Activated T-cell treated with anti-CD3 and anti-CD28 coated beads, Interleukin-2, amount 50 U/mL, for 24 hours (primary cell): ENCODE measurements around the gene BTNL8.
"Not testable (repeated sequence)": the region's sequence is repeated elsewhere in the genome, so short reads cannot be mapped to it uniquely, and the experiment has no call there.

ENCODE experiments used
- DNase-seq: peaks from one replicate; pipeline ENCODE4 v3.0.0-alpha.2; 2020
- H3K27ac Mint-ChIP-seq: 2 replicates; pipeline ENCODE4 v1.8.0; 2020; ENCODE audit warnings: mild to moderate bottlenecking, mixed read lengths
- H3K27me3 Mint-ChIP-seq: 2 replicates; pipeline ENCODE4 v1.8.0; 2020; ENCODE audit warnings: mixed read lengths
- H3K36me3 Mint-ChIP-seq: 2 replicates; pipeline ENCODE4 v1.8.0; 2020; ENCODE audit warnings: low read depth, mixed read lengths
- H3K4me1 Mint-ChIP-seq: 2 replicates; pipeline ENCODE4 v1.8.0; 2020; ENCODE audit warnings: low read depth, mixed read lengths
- H3K4me3 Mint-ChIP-seq: 2 replicates; pipeline ENCODE4 v1.8.0; 2020; ENCODE audit warnings: mild to moderate bottlenecking, moderate library complexity, mixed read lengths
- H3K9me3 Mint-ChIP-seq: 2 replicates; pipeline ENCODE4 v1.8.0; 2020; ENCODE audit warnings: mixed read lengths

The BTNL8 gene

DNA sequence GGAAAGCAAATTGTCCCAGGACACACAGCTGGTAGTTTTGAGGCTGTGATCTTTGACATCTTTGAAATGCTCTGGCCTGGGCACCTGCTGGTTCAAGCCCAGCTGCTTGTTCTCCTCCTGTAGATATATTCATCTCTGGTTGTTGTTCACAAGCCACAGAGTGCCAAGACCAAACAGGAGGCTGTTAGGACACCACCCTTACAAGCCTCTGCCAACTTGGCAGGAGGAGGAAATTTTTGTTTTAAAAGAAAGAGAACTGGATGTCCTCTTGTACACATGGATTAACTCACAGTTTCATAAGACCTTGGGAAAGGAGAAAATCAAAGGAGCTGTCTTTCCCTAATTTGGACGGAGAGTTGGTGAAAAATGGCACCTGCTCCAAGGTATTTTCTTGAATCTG is 29.4 kb upstream of the BTNL8 start:
- no peak for DNase-seq
- Mint-ChIP-seq H3K27me3 (peaks cover 3% of the 10 kb centered on the region), H3K27ac (no peak overlapping the region), H3K36me3 (no peaks in the 10 kb centered on the region), H3K4me3 (no peak overlapping the region), H3K4me1 (peaks cover 10% of the 10 kb centered on the region), H3K9me3 (no peaks in the 10 kb centered on the region)

DNA sequence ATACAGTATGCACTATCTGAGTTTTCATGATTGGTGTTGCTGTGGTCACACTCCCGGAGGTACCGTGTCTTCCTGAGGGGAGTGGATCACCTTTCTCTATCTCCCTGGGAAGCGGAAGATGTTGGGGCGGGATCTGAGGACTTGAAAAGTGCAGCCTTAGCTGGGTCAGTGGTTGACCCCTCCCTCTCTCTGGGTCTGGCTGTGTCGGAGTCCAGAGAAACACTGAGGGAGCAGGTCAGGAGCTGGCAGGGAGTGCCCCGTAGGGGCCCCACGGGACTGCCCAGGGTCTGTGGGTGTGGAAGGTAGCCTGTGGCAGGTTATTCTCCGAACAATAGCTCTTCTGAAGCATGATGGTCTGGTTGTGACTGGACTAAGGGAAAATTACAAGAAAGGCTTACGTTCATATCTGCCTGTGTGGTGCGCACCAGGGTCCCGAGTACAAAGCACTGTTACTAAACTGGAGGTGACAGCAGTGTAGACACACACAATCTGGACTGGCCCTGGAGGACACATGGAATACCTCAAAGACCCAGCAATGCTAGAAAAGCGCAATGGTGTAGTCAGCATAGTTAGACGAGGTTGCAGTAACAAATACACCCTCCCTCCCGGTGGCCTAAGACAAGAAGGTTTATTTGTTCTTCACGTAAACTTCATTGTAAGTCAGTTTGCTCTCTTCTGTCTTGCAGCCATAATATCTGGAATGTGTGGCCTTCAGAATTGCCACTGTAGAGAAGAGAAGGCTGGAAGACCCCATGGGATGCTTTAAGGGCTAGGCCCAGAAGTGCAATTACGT is 28.5 kb upstream of the BTNL8 start:
- H3K27me3 Mint-ChIP-seq, result peaks cover 3% of the 10 kb centered on the region
- H3K36me3 Mint-ChIP-seq, result no peaks in the 10 kb centered on the region
- H3K9me3 Mint-ChIP-seq, result no peaks in the 10 kb centered on the region
- H3K4me1 Mint-ChIP-seq, result peaks cover 10% of the 10 kb centered on the region
- no peak for DNase-seq
- H3K27ac Mint-ChIP-seq, result no peak overlapping the region
- H3K4me3 Mint-ChIP-seq, result no peak overlapping the region

GRCh38 chr5:180872419-180872818 is 26.5 kb upstream of the BTNL8 start:
- no peaks in the 10 kb centered on the region for H3K36me3 Mint-ChIP-seq
- no peak overlapping the region for H3K27ac Mint-ChIP-seq
- no peak overlapping the region for H3K4me3 Mint-ChIP-seq
- no peak for DNase-seq
- peaks cover 3% of the 10 kb centered on the region for H3K27me3 Mint-ChIP-seq
- H3K9me3 Mint-ChIP-seq, result no peaks in the 10 kb centered on the region
- H3K4me1 Mint-ChIP-seq, result peaks cover 10% of the 10 kb centered on the region

DNA sequence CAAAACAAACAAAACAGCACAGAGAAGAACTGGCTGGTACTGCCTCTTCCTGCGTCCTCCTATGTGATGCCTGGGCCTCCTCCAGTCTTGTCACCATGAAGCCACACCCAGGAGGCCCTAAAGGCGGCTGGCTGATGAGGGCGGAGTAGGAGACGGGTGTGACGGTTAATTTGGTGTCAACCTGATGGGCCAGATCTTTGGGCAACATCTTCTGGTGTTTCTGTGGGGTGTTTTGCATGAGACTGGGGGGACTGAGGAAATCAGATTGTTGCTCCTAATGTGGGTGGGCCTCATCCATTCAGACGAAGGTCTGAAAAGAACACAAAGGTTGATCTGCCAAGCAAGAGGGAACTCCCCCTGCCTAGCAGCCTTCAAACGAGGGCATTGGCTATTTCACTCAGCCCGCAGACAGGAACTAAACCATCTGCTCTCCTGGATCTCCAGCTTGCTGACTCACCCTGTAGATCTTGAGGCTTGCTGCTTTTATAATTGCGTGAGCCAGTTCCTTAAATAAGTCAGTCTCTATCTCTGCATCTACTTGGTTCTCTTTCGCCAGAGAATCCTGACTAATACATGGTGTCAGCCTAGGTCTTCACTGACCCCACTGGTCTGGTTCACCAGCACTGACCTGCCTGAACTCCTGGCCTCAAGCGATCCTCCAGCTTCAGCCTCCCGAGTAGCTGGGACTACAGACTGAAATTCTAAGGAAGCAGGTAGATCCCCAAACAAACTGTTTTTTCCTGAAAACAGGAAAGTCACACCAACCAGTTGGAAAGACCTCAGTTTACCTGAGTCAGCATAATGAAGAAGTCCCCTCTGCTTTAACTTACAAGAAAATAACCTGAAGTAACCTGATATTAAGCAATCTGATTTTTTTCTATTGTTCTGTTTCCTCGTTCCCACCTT is 25.1 kb upstream of the BTNL8 start:
- H3K36me3 Mint-ChIP-seq, result no peaks in the 10 kb centered on the region
- peak overlapping the region; percentile 34 for H3K27ac Mint-ChIP-seq
- DNase-seq, result no peak
- H3K4me1 Mint-ChIP-seq, result peaks cover 9% of the 10 kb centered on the region
- no peak overlapping the region for H3K4me3 Mint-ChIP-seq
- no peaks in the 10 kb centered on the region for H3K9me3 Mint-ChIP-seq
- no peaks in the 10 kb centered on the region for H3K27me3 Mint-ChIP-seq

DNA sequence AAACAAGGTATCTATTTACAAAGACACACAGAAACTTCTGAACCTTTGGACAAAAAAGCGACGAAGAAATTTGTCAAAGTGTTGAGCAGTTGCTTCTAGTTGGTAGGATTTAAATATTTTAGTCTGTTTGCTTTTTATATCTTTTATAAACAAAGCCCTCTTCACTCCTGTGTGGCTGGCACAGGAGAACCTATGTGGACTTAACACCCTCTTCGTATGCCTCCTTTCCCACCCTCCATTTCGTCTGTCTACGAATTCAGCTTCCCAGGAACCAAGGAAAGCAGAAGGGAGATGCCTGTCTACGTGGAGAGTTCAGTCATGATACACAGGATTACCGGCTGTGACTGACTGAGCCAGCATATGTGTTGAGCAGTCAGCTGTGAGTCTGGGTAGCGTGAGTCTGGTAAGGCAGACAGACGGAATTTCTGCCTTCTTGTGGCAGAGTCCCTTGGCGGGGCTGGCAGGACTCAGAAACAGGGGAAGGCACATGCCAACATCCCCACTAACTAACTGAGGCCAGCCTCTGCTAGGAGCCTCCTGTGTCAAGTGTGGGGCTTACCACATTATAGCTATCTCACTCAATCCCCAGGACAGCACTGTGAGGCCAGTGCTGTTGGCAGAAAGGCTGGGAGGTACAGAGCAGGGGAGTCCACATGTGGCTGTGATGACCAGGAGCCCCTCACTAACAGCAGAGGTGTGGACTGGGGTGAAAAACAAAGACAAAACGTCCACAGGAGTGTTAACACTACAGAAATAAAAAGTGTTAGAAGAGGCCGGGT is 24.0 kb upstream of the BTNL8 start:
- DNase-seq, result no peak
- H3K9me3 Mint-ChIP-seq, result no peaks in the 10 kb centered on the region
- H3K27me3 Mint-ChIP-seq, result no peaks in the 10 kb centered on the region
- H3K36me3 Mint-ChIP-seq, result no peaks in the 10 kb centered on the region
- no peak overlapping the region for H3K4me3 Mint-ChIP-seq
- no peak overlapping the region for H3K27ac Mint-ChIP-seq
- peaks cover 8% of the 10 kb centered on the region for H3K4me1 Mint-ChIP-seq

GRCh38 chr5:180875860-180876426 is 23.0 kb upstream of the BTNL8 start:
- no peaks in the 10 kb centered on the region for H3K9me3 Mint-ChIP-seq
- H3K4me3 Mint-ChIP-seq, result no peak overlapping the region
- H3K36me3 Mint-ChIP-seq, result no peaks in the 10 kb centered on the region
- no peaks in the 10 kb centered on the region for H3K27me3 Mint-ChIP-seq
- peaks cover 8% of the 10 kb centered on the region for H3K4me1 Mint-ChIP-seq
- no peak overlapping the region for H3K27ac Mint-ChIP-seq
- no peak for DNase-seq

DNA sequence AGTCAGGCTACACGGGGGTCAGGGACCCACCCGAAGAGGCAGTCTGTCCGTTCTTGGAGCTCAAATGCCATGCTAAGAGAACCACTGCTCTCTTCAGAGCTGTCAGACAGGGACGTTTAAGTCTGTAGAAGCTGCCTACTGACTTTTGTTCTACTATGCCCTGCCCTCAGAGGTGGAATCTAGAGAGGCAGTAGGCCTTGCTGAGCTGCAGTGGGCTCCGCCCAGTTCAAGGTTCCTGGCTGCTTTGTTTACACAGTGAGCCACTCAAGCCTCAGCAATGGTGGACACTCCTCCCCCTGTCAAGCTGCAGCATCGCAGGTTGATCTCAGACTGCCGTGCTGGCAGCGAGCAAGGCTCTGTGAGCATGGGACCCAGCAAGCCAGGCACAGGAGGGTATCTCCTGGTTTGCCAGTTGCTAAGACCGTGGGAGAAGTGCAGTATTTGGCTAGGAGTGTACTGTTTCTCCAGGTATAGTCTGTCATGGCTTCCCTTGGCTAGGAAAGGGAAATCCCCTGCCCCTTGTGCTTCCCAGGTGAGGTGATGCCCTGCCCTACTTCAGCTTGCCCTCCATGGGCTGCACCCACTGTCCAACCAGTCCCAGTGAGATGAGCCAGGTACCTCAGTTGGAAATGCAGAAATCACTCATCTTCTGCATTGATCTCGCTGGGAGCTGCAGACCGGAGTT is 13.0 kb upstream of the BTNL8 start:
- not testable (repeated sequence) for DNase-seq, H3K27ac Mint-ChIP-seq

GRCh38 chr5:180889381-180889780 is 9.6 kb upstream of the BTNL8 start:
- Mint-ChIP-seq H3K27ac (no peak overlapping the region), H3K36me3 (no peaks in the 10 kb centered on the region), H3K9me3 (no peaks in the 10 kb centered on the region), H3K4me3 (no peak overlapping the region), H3K27me3 (peaks cover 54% of the 10 kb centered on the region), H3K4me1 (no peaks in the 10 kb centered on the region)
- no peak for DNase-seq

More for the DNA sequence above, 13.0 kb upstream of the BTNL8 start:
- H3K9me3 Mint-ChIP-seq, H3K4me1 Mint-ChIP-seq, H3K4me3 Mint-ChIP-seq, H3K36me3 Mint-ChIP-seq: not testable (repeated sequence)
- H3K27me3 Mint-ChIP-seq, result peaks cover 67% of the 10 kb centered on the region

- H3K36me3 Mint-ChIP-seq, H3K4me1 Mint-ChIP-seq, H3K4me3 Mint-ChIP-seq, H3K9me3 Mint-ChIP-seq, DNase-seq, H3K27ac Mint-ChIP-seq: not testable (repeated sequence)
- peaks cover 21% of the 10 kb centered on the region for H3K27me3 Mint-ChIP-seq
Observed at GRCh38 chr5:180895330-180895729, 3.6 kb upstream of the BTNL8 start.

DNA sequence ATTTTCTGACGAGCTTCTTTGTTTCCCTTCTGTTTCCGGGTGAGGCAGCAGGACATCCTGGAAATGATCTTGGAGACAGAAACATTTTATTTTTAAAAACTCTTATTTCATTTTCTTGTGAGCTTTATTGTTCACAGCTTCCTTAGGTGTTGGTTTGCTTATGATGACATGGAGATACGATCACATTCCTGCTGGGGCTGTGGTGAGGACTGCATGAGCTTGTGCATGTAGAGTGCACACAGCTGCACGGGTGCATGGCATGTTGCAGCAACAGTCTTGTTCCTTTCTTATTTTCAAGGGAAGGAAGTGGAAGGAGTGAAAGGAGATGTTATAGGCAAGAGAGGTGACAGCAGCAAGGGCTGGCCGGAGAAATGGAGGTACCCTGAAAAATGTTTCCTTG is 1.2 kb downstream of the BTNL8 start:
- H3K4me3 Mint-ChIP-seq, result no peak overlapping the region
- no peaks in the 10 kb centered on the region for H3K27me3 Mint-ChIP-seq
- no peaks in the 10 kb centered on the region for H3K36me3 Mint-ChIP-seq
- H3K27ac Mint-ChIP-seq, result no peak overlapping the region
- peaks cover 7% of the 10 kb centered on the region for H3K4me1 Mint-ChIP-seq
- no peaks in the 10 kb centered on the region for H3K9me3 Mint-ChIP-seq
- DNase-seq, result no peak

DNA sequence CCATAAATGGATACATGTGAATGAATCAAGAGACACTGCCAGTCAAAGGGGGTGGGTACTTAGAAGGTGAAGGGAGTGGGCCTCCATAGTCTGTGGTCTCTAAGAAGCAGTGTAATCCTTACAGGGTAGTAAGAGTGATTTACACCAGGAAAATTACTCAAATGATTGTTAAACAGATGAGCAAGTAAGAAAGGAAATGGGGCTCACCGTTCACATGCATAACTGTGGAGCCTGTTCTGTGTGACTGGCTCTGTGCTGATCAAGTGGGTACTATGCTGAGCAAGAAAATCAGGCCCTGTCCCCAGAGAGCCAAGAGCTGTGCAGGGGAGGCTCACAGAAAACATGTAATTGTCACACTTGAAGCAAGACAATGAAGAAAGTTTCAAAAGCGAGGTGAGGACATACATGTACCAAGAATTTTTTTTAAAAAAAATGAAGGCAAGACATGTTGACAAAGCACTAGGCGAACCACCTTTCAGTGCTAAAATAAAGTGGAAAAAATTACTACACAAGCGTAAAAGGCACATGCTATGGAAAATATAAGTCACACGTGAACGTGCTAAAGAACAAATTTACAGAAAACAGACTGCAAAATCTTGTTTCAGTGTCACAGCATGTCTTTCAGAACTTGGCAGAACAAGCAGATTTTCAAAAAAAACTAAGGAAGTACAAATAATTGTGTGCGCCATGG is 2.5 kb downstream of the BTNL8 start:
- Mint-ChIP-seq H3K36me3 (no peaks in the 10 kb centered on the region), H3K4me1 (peaks cover 7% of the 10 kb centered on the region), H3K9me3 (no peaks in the 10 kb centered on the region), H3K27me3 (no peaks in the 10 kb centered on the region), H3K4me3 (no peak overlapping the region), H3K27ac (peak overlapping the region; percentile 87)
- DNase-seq, result no peak

GRCh38 chr5:180908400-180908799 is 9.4 kb downstream of the BTNL8 start:
- Mint-ChIP-seq H3K36me3 (no peaks in the 10 kb centered on the region), H3K4me1 (peaks cover 5% of the 10 kb centered on the region), H3K27me3 (peaks cover 38% of the 10 kb centered on the region), H3K4me3 (no peak overlapping the region), H3K9me3 (no peaks in the 10 kb centered on the region), H3K27ac (no peak overlapping the region)
- DNase-seq, result no peak

GRCh38 chr5:180908998-180909731 is 10.2 kb downstream of the BTNL8 start:
- Mint-ChIP-seq H3K36me3 (no peaks in the 10 kb centered on the region), H3K27me3 (peaks cover 38% of the 10 kb centered on the region), H3K9me3 (no peaks in the 10 kb centered on the region), H3K4me3 (no peak overlapping the region), H3K27ac (no peak overlapping the region), H3K4me1 (peaks cover 5% of the 10 kb centered on the region)
- DNase-seq, result no peak
